ENCODE results near the gene PEX11A.
A peak's percentile ranks its signal among the peaks of the same experiment; 100 is the strongest.

The PEX11A gene

DNA sequence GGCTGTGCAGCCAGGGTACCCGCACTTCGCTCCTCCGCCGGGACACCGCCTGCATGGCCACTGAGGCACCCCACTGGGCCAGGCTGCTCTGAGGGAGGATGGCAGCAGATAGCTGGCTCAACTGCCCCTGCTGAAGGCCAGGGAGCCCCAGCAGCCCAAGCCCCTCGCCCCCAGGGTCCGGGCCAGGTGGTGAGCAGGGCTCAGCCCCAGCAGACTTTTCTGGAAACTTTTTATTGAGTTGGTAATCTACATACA, 22.9 kb downstream of the PEX11A start:
- no peak for DNase-seq (ENCODE audit: low spot score)
- TF ChIP-seq, protein P1, sequence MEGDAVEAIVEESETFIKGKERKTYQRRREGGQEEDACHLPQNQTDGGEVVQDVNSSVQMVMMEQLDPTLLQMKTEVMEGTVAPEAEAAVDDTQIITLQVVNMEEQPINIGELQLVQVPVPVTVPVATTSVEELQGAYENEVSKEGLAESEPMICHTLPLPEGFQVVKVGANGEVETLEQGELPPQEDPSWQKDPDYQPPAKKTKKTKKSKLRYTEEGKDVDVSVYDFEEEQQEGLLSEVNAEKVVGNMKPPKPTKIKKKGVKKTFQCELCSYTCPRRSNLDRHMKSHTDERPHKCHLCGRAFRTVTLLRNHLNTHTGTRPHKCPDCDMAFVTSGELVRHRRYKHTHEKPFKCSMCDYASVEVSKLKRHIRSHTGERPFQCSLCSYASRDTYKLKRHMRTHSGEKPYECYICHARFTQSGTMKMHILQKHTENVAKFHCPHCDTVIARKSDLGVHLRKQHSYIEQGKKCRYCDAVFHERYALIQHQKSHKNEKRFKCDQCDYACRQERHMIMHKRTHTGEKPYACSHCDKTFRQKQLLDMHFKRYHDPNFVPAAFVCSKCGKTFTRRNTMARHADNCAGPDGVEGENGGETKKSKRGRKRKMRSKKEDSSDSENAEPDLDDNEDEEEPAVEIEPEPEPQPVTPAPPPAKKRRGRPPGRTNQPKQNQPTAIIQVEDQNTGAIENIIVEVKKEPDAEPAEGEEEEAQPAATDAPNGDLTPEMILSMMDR (conservative IDR thresholded peaks at IDR 0.05; ENCODE audit: low read depth), result no peak
- ChIA-PET CTCF (interaction anchor here (1.6 kb wide), 1 partner anchor 22 kb away, joined by 4 read pairs; no protein-coding TSS in a partner anchor), POLR2A (ENCODE audit: low non-redundant PET) (no interaction called here)
- no peak overlapping the region for H3K27ac ChIP-seq

- peak overlapping the region; percentile 62 for H3K27ac ChIP-seq
- TF ChIP-seq, protein P1 (conservative IDR thresholded peaks at IDR 0.05; ENCODE audit: low read depth), result no peak
- DNase-seq (ENCODE audit: low spot score), result no peak
- CTCF ChIA-PET, result interaction anchor here (1.6 kb wide), 1 partner anchor 21 kb away, joined by 4 read pairs; no protein-coding TSS in a partner anchor
- POLR2A ChIA-PET (ENCODE audit: low non-redundant PET), result no interaction called here
These were observed 23.5 kb downstream of the PEX11A start for GRCh38 chr15:89666858-89667705.

DNA sequence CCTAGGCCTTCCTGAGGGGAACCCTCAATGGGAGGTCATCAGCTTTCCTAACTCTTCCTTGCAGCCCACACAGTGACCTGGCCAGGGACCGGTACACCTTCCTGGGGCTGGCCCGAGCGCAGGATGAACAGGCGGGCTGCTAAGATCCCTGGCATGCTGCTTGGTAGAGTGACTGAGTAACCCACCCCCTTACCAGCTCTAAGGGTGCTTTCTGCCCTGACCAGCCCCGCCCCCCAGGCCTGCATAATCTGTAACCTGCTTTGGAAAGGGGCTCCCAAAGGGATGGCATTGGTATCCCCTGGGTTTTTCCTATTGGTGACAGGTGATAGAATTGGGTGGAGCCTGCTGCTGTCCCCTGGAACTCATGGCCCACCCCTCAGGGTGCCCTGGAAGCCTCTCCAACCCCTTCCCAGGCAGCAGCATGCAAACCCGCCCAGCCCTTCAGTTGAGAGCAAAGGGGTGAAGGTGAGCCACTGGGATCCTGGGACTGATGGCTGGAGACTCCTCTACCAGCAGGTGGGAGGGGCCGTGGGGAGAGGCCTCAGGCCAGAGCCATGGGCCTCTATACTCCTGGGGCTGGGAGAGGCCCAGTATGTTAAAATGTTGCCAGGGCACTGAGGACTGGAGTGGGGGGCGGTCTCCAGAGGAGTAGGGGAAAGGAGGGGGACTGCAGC, 24.2 kb downstream of the PEX11A start:
- DNase-seq (ENCODE audit: low spot score), result no peak
- CTCF ChIA-PET, result interaction anchor here (0.6 kb wide), 1 partner anchor 1311 kb away, joined by 3 read pairs; no protein-coding TSS in a partner anchor
- TF ChIP-seq, protein P1 (conservative IDR thresholded peaks at IDR 0.05; ENCODE audit: low read depth), result no peak
- H3K27ac ChIP-seq, result peak overlapping the region; percentile 62
- POLR2A ChIA-PET (ENCODE audit: low non-redundant PET), result no interaction called here

- peak overlapping the region; percentile 62 for H3K27ac ChIP-seq
- TF ChIP-seq, protein P1 (conservative IDR thresholded peaks at IDR 0.05; ENCODE audit: low read depth), result no peak
- ChIA-PET CTCF (interaction anchor here (0.6 to 0.7 kb wide), 2 partner anchors 11 to 1312 kb away, joined by 3 read pairs; no protein-coding TSS in a partner anchor), POLR2A (ENCODE audit: low non-redundant PET) (no interaction called here)
- DNase-seq (ENCODE audit: low spot score), result peak; percentile 24
These were observed 24.9 kb downstream of the PEX11A start for GRCh38 chr15:89665449-89666181.

DNA sequence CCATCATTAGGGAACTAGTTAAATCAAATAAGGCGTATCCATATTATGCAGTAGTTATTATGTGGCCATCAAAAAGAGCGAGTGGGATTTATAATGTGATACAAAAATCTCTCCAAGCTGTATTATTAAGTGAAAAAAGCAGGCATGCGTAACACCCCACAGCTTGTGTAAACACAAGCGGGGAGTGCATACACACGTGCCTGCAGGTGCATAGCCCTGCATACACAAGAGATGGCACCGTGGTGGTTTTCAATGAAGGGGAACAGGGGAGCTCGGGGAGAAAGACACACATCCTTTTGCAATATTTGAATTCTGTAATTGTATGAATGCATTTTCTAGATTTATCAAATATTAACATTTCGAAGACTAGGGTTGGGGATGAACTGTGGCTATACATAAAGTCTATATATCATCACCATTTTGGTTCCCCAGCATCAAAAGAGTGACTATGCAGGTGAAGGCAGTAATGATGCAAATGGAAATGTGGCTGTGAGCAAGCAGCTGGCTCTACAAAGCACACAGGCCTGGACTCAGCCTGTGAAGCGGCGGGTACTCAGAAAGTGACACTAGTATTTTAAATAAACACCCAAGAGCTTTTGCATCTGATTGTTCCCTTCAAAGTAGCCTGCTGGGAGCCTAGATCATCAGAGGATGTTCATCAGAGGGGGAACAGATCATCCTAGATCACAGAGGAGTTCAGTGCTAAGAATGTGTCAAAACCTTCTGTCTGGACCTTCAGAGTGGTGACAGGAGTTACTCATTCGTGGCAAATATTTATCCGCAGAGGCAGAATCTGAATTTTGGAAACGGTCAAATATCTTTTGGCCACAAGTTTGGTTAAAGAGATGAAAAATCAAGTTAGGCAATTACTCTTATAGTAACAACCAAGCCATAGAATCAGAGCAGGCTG, 25.9 kb downstream of the PEX11A start:
- no peak for DNase-seq (ENCODE audit: low spot score)
- ChIA-PET POLR2A (ENCODE audit: low non-redundant PET) (no interaction called here), CTCF (interaction anchor here (0.7 kb wide), 2 partner anchors 10 to 47 kb away, joined by 3 read pairs; no protein-coding TSS in a partner anchor)
- H3K27ac ChIP-seq, result no peak overlapping the region
- TF ChIP-seq, protein P1 (conservative IDR thresholded peaks at IDR 0.05; ENCODE audit: low read depth), result no peak
